Heart right ventricle (tissue), 16 donors: ENCODE results near the gene GANAB. TPM values are rescaled to one million over a fixed set of nuclear protein-coding genes. Genes with fewer than 3 reads are reported as not detected.

Experiments
- ATAC-seq, 8 donors: fragments of 200-7000 bp; cut with Tn5 transposase; one replicate each; pipeline ENCODE4 v1.9.1; 2020; ENCODE audit warnings: mild to moderate bottlenecking in 8 of 8, moderate library complexity in 8 of 8, moderate number of reproducible peaks in 1 of 8
- DNase-seq, 2 donors: peaks; one replicate each; pipeline ENCODE4 v3.0.0-alpha.2; 2020
- H3K27ac ChIP-seq, 10 donors: fragments of 200-600 bp; sonication (generic) in 2 of 10; one replicate each; pipeline versions ENCODE4 v1.5.0 to v1.8.0; 2020 to 2022; ENCODE audit warnings: mild to moderate bottlenecking in 3 of 10
- H3K27me3 ChIP-seq, 7 donors: fragments of 200-600 bp; one replicate each; pipeline ENCODE4 v1.8.0; 2021 to 2022; ENCODE audit warnings: mild to moderate bottlenecking in 2 of 7
- H3K36me3 ChIP-seq, 9 donors: fragments of 200-600 bp; sonication (generic) in 1 of 9; one replicate each; pipeline versions ENCODE4 v1.5.0 to v1.8.0; 2020 to 2022; ENCODE audit warnings: mild to moderate bottlenecking in 2 of 9
- H3K4me1 ChIP-seq, 9 donors: fragments of 200-600 bp; sonication (generic) in 1 of 9; one replicate each; pipeline versions ENCODE4 v1.5.0 to v1.8.0; 2020 to 2022; ENCODE audit warnings: mild to moderate bottlenecking in 4 of 9
- H3K4me3 ChIP-seq, 10 donors: fragments of 200-600 bp; sonication (generic) in 2 of 10; one replicate each; pipeline versions ENCODE4 v1.5.0 to v1.8.0; 2020 to 2022; ENCODE audit warnings: mild to moderate bottlenecking in 7 of 10, moderate library complexity in 2 of 10
- H3K9me3 ChIP-seq, 11 donors: fragments of 200-600 bp in 10 of 11; sonication (generic) in 2 of 11; one replicate each; pipeline versions ENCODE4 v1.5.0 to v1.8.0; 2013 to 2022; ENCODE audit warnings: mild to moderate bottlenecking in 2 of 11, control low read depth in 1 of 11, moderate library complexity in 1 of 11
- CTCF ChIP-seq, 9 donors: fragments of 200-600 bp; sonication (generic) in 2 of 9; IDR thresholded peaks; one replicate each; pipeline versions ENCODE4 v1.5.0 to v1.8.0; 2021 to 2022; ENCODE audit warnings: antibody characterized with exemption in 9 of 9, mild to moderate bottlenecking in 5 of 9, moderate library complexity in 1 of 9
- WGBS, 2 donors: extraction: QIAGEN DNeasy Blood & Tissue Kit; methylation state at CpG; one replicate each; pipeline ENCODE4 v1.1.7; 2013; ENCODE audit warnings: inconsistent platforms in 1 of 2; 5-methylcytosine and 5-hydroxymethylcytosine counted together
- intact Hi-C, 10 donors: fragments of 100-400 bp; cut with DNase I; formaldehyde crosslinking; loops; one replicate each; pipeline versions ENCODE4 v1.11.1 to v1.14.2; 2022
- polyA plus RNA-seq, 2 donors: library from polyadenylated mRNA; stranded (reverse); fragments of 200-250 nt; gene quantifications; one replicate each; pipeline ENCODE4 v1.2.3, GENCODE V29; 2013
- total RNA-seq, 10 donors: library from RNA; stranded (reverse); fragmentation: NEBNext Ultra II Directional in 3 of 10; extraction: Animal tissue kit (Norgen Biotek cat#: 25700) in 3 of 10; gene quantifications; one replicate each; pipeline versions ENCODE4 v1.2.1 to v1.2.4, GENCODE V29; 2021 to 2023
- donor health status: Arrhythmogenic right ventricular cardiomyopathy.
- donor health status: ischemic (EF 13 %, LVEDD 7.1; RV severe dilation, severe dysfunction).
- donor health status: healthy with polysubstance abuse.
- donor health status: DM: no; HTN: yes; CAD: no.
- donor health status: DM: no; HTN: no; CAD: no.
- donor health status: ischemic (EF 25% LVEDD 6.9; RV normal size, moderate dysfunction).
- donor health status: ischemic (EF 25% LVEDD 5.7; RV mildly dilated, moderate dysfunction).
- donor health status: healthy.
- donor health status: DM: yes; HTN: yes; CAD: no.
- donor health status: Ischemic cardiomyopathy.
- donor health status: ischemic (EF 35%, LVEDD 5.7; RV mildly dilated, moderate dysfunction).
- donor health status: nonischemic (EF 11% LVEDD 7.7; RV severe dilation, severe dysfunction).
- donor health status: DM: yes; HTN: yes; CAD: no.
- donor health status: PGD.
- donor health status: ischemic (EF 29% LVEDD 5.4; RV normal size, mild dysfunction).
- donor health status: nonischemic (EF 23%, LVEDD 6.1; RV moderate dilation, normal function).

Gene GANAB
- total and polyA plus RNA-seq, 12 donors, result 53.2 to 148 (median 92.3) TPM

DNA sequence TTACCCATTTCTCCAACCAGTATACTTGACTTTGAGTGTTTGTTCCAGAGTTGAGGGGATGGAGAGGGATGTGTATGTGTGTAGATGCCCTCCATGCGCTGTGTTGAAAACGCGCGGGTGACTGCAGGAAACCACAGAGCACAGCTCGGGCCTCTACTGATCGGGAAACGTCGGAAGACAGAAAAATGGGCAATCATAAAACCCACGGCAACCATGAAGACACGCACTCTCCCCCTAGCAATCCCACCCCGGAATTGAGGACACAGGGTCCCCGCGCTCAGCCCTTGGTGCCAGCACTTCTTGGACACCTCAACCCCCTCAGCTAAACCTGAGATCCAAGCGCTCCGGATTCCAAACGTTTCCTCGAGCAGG is 24.8 kb upstream of the GANAB start:
- Histone ChIP-seq H3K36me3 (peaks cover 0 to 55% (median 2%) of the 10 kb centered on the region in 9 donors), H3K4me3 (peak overlapping the region; percentile 61 to 94 (median 83)), H3K4me1 (peaks cover 16 to 67% (median 48%) of the 10 kb centered on the region in 9 donors), H3K9me3 (no peaks in the 10 kb centered on the region), H3K27ac (peak overlapping the region; percentile 83 to 95 (median 90)), H3K27me3 (no peaks in the 10 kb centered on the region)
- intact Hi-C loops, result loop anchor here in 2 of 10 donors (5.0 kb wide), 1 partner anchor 36 kb away; the partner anchor contains the start of genes BSCL2 (in 2 of the 2) and GNG3 (in 2 of the 2)
- DNase-seq (no peak), ATAC-seq (peak in 7 of 8 donors; percentile 20 to 52 (median 42))
- WGBS, 2 donors, result 1% methylated on average over 17 of the region's 17 CpGs
- TF ChIP-seq CTCF (IDR thresholded peaks at IDR 0.05), result no peak

DNA sequence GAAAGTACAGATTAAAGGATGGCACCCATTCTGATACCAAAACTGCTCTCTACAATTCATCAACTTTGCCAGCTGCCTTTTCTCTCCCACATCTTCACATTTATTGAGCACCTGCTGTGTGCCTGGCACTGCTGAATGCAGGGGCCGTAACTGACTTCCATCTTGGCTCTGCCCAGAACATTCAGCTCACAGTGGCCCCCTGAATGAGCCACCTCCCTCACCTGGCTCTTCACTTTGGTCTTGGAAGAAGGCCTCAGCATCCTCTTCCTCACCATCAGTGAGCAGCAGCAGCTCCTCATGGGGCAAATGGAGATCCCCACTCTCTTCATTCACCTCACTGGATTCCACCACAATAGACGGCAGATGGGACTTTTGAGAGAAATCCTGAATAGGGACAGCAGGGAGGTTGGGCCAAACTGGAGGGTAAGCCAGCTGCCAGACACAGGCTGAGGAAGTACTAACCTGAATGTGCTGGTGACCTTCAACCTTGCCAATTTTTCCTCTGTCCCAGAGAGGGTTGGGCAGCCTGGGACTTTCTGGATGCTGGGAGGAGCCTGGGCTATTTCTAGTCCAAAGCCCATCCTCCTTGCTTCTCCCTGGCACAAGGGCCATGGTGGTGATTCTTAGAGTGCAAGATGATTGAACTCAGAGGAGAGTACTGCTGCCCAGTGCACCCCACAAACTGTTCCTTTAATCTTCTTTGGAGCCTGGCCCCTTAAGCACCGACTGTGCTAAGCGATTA is 23.2 kb upstream of the GANAB start:
- Histone ChIP-seq H3K4me1 (peaks cover 19 to 70% (median 52%) of the 10 kb centered on the region in 9 donors), H3K27ac (peak overlapping the region in 3 of 10 donors; percentile 10 to 93 (median 32)), H3K4me3 (no peak overlapping the region), H3K36me3 (peaks cover 0 to 39% (median 0%) of the 10 kb centered on the region in 9 donors), H3K9me3 (no peaks in the 10 kb centered on the region), H3K27me3 (no peaks in the 10 kb centered on the region)
- TF ChIP-seq CTCF (IDR thresholded peaks at IDR 0.05), result no peak
- DNase-seq, result no peak
- ATAC-seq, result no peak
- 66 to 70% methylated on average over 4 of the region's 4 CpGs for WGBS, 2 donors
- intact Hi-C loops, result loop anchor here in 4 of 10 donors (5.0 kb wide), 3 partner anchors 38 to 72 kb away; partner anchors contain the start of genes BSCL2 (in 3 of the 4), GNG3 (in 3 of the 4) and MTA2 (in 1 of the 4)

DNA sequence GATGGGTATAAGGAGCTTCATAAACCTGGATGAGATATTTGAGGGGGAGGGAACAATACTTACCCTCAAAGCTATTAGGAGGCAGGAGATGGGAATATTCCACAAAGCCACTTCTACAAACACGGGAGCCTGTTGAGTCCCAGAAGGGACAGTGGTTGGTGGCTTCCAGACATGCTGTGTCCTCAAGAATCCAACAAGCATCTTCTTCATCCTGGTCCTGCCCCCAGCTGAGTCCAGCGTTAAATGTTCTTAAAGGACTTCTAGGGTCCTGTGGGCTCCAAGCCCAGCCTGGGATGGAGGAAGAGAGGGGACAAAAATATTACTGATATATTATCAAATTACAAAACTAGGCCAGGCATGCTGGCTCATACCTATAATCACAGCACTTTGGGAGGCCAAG is 21.0 kb upstream of the GANAB start:
- DNase-seq (no peak), ATAC-seq (no peak)
- peaks cover 0 to 30% (median 4%) of the 10 kb centered on the region in 9 donors for H3K36me3 ChIP-seq
- H3K27ac ChIP-seq, result no peak overlapping the region
- H3K9me3 ChIP-seq, result no peaks in the 10 kb centered on the region
- TF ChIP-seq CTCF (IDR thresholded peaks at IDR 0.05), result no peak
- peaks cover 19 to 65% (median 50%) of the 10 kb centered on the region in 9 donors for H3K4me1 ChIP-seq
- intact Hi-C loops, result loop anchor here in 2 of 10 donors (5.0 kb wide), 3 partner anchors 40 to 70 kb away; partner anchors contain the start of genes BSCL2 (in 1 of the 2), GNG3 (in 1 of the 2) and MTA2 (in 1 of the 2)
- H3K27me3 ChIP-seq, result no peaks in the 10 kb centered on the region
- WGBS, 2 donors, result 67 to 80% methylated on average over 2 of the region's 2 CpGs
- no peak overlapping the region for H3K4me3 ChIP-seq

DNA sequence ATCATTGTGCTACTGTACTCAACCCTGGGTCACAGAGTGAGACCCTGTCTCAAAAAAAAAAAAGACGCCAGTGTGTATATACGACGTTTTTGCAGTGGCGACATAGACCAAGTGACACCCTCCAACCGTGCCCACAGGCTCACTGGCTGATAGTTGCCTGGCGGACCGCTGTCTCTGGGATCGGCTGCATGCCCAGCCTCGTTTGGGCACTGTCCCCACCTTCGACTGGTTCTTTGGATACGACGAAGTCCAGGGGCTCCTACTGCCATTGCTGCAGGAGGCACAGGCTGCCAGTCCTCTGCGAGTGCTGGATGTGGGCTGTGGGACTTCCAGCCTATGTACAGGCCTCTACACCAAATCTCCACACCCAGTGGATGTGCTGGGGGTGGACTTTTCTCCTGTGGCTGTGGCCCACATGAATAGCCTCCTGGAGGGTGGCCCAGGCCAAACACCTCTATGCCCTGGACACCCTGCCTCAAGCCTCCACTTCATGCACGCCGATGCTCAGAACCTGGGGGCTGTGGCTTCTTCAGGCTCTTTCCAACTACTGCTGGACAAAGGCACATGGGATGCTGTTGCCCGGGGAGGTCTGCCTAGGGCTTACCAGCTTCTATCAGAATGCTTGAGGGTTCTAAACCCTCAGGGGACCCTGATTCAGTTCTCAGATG is 20.0 kb upstream of the GANAB start:
- Histone ChIP-seq H3K27ac (peak overlapping the region in 9 of 10 donors; percentile 80 to 94 (median 91)), H3K27me3 (no peaks in the 10 kb centered on the region), H3K36me3 (peaks cover 0 to 41% (median 10%) of the 10 kb centered on the region in 9 donors), H3K4me1 (peaks cover 19 to 60% (median 47%) of the 10 kb centered on the region in 9 donors), H3K9me3 (no peaks in the 10 kb centered on the region), H3K4me3 (peak overlapping the region; percentile 59 to 95 (median 80))
- ATAC-seq (peak in 2 of 8 donors; percentile 1), DNase-seq (no peak)
- intact Hi-C loops, result loop anchor here in 2 of 10 donors (5.0 kb wide), 3 partner anchors 41 to 69 kb away; partner anchors contain the start of genes BSCL2 (in 1 of the 2), GNG3 (in 1 of the 2) and MTA2 (in 1 of the 2)
- TF ChIP-seq CTCF (IDR thresholded peaks at IDR 0.05), result no peak
- WGBS, 2 donors, result 38 to 52% methylated on average over 16 of the region's 16 CpGs
